ENCODE results near the gene BCAP29.

- TF ChIP-seq POLR2A (IDR thresholded peaks at IDR 0.05; ENCODE audit: low read depth, low read length) (no peak), SMC3 (IDR thresholded peaks at IDR 0.05; ENCODE audit: low read depth, low read length) (no peak), MAZ (IDR thresholded peaks at IDR 0.05; ENCODE audit: borderline replicate concordance, low read depth, low read length) (no peak), USF2 (IDR thresholded peaks at IDR 0.05; ENCODE audit: low read depth, low read length) (no peak), CTCF (conservative IDR thresholded peaks at IDR 0.05; ENCODE audit: low read depth, low read length) (no peak), RCOR1 (IDR thresholded peaks at IDR 0.05; ENCODE audit: insufficient replicate concordance, low read length) (no peak)
Observed at GRCh38 chr7:107563081-107563774, 16.8 kb upstream of the BCAP29 start.
